ENCODE data around the gene BMPR1A. TPM values are rescaled to one million over a fixed set of nuclear protein-coding genes. Genes with fewer than 3 reads are reported as not detected.

BMPR1A gene
- total and polyA plus RNA-seq, 2 experiments from 2014 or later, result 14.2 to 82.5 TPM

GRCh38 chr10:86770412-86770960, 14.1 kb downstream of the BMPR1A start:
- H3K9me2 ChIP-seq (ENCODE audit: insufficient read depth), result no peaks in the 10 kb centered on the region
- H3K4me2 ChIP-seq, result peak overlapping the region; percentile 45; the same call in 1 of the 2 replicates
- peaks cover 100% of the 10 kb centered on the region for H3K79me2 ChIP-seq (replicated peaks; ENCODE audit: insufficient read depth)
- DNase-seq (ENCODE audit: low spot score) (peak; percentile 58), ATAC-seq (peak; percentile 85)
- no peak overlapping the region for H3K27ac ChIP-seq (ENCODE audit: low read depth)
- peaks cover 60% of the 10 kb centered on the region for H3K4me1 ChIP-seq (ENCODE audit: insufficient read depth)
- H3K27me3 ChIP-seq (ENCODE audit: insufficient read depth), result no peaks in the 10 kb centered on the region
- no peaks in the 10 kb centered on the region for H3K27me3 Mint-ChIP-seq (ENCODE audit: insufficient read depth, low read depth, poor library complexity)
- H3K4me3 Mint-ChIP-seq, result no peak overlapping the region
- no peaks in the 10 kb centered on the region for H3K36me3 ChIP-seq (ENCODE audit: insufficient read depth)
- H3F3A ChIP-seq (replicated peaks; ENCODE audit: low read depth), result no peaks in the 10 kb centered on the region
- H3K4me1 Mint-ChIP-seq, result peaks cover 57% of the 10 kb centered on the region
- TF ChIP-seq ZNF331 (CRISPR knock-in tag; IDR thresholded peaks at IDR 0.05; ENCODE audit: low read depth) (no peak), CREB1 (CRISPR knock-in tag; IDR thresholded peaks at IDR 0.05; ENCODE audit: low read depth) (no peak)
- TF ChIP-seq, protein P1, sequence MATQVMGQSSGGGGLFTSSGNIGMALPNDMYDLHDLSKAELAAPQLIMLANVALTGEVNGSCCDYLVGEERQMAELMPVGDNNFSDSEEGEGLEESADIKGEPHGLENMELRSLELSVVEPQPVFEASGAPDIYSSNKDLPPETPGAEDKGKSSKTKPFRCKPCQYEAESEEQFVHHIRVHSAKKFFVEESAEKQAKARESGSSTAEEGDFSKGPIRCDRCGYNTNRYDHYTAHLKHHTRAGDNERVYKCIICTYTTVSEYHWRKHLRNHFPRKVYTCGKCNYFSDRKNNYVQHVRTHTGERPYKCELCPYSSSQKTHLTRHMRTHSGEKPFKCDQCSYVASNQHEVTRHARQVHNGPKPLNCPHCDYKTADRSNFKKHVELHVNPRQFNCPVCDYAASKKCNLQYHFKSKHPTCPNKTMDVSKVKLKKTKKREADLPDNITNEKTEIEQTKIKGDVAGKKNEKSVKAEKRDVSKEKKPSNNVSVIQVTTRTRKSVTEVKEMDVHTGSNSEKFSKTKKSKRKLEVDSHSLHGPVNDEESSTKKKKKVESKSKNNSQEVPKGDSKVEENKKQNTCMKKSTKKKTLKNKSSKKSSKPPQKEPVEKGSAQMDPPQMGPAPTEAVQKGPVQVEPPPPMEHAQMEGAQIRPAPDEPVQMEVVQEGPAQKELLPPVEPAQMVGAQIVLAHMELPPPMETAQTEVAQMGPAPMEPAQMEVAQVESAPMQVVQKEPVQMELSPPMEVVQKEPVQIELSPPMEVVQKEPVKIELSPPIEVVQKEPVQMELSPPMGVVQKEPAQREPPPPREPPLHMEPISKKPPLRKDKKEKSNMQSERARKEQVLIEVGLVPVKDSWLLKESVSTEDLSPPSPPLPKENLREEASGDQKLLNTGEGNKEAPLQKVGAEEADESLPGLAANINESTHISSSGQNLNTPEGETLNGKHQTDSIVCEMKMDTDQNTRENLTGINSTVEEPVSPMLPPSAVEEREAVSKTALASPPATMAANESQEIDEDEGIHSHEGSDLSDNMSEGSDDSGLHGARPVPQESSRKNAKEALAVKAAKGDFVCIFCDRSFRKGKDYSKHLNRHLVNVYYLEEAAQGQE (IDR thresholded peaks at IDR 0.05; ENCODE audit: unreplicated experiment), result no peak
- H3K36me3 Mint-ChIP-seq (ENCODE audit: low read depth), result no peaks in the 10 kb centered on the region
- no peak overlapping the region for H2AFZ ChIP-seq
- no peak overlapping the region for H3K4me3 ChIP-seq
- peaks cover 53% of the 10 kb centered on the region for H4K20me1 ChIP-seq (replicated peaks; ENCODE audit: insufficient read depth)
- no peak overlapping the region for H3K27ac Mint-ChIP-seq
- H3K9me3 Mint-ChIP-seq, result no peaks in the 10 kb centered on the region

GRCh38 chr10:86773498-86773897, 17.1 kb downstream of the BMPR1A start:
- Histone ChIP-seq H2AFZ (no peak overlapping the region), H3K79me2 (replicated peaks; ENCODE audit: insufficient read depth) (peaks cover 100% of the 10 kb centered on the region), H3K4me2 (no peak overlapping the region), H3K36me3 (ENCODE audit: insufficient read depth) (no peaks in the 10 kb centered on the region), H3K27me3 (ENCODE audit: insufficient read depth) (no peaks in the 10 kb centered on the region), H3K4me3 (no peak overlapping the region), H3K4me1 (ENCODE audit: insufficient read depth) (peaks cover 39% of the 10 kb centered on the region), H3K9me2 (ENCODE audit: insufficient read depth) (no peaks in the 10 kb centered on the region), H3K27ac (ENCODE audit: low read depth) (no peak overlapping the region), H4K20me1 (replicated peaks; ENCODE audit: insufficient read depth) (peaks cover 41% of the 10 kb centered on the region), H3F3A (replicated peaks; ENCODE audit: low read depth) (no peaks in the 10 kb centered on the region; the same call in 1 of the 2 replicates)
- TF ChIP-seq, protein P2, sequence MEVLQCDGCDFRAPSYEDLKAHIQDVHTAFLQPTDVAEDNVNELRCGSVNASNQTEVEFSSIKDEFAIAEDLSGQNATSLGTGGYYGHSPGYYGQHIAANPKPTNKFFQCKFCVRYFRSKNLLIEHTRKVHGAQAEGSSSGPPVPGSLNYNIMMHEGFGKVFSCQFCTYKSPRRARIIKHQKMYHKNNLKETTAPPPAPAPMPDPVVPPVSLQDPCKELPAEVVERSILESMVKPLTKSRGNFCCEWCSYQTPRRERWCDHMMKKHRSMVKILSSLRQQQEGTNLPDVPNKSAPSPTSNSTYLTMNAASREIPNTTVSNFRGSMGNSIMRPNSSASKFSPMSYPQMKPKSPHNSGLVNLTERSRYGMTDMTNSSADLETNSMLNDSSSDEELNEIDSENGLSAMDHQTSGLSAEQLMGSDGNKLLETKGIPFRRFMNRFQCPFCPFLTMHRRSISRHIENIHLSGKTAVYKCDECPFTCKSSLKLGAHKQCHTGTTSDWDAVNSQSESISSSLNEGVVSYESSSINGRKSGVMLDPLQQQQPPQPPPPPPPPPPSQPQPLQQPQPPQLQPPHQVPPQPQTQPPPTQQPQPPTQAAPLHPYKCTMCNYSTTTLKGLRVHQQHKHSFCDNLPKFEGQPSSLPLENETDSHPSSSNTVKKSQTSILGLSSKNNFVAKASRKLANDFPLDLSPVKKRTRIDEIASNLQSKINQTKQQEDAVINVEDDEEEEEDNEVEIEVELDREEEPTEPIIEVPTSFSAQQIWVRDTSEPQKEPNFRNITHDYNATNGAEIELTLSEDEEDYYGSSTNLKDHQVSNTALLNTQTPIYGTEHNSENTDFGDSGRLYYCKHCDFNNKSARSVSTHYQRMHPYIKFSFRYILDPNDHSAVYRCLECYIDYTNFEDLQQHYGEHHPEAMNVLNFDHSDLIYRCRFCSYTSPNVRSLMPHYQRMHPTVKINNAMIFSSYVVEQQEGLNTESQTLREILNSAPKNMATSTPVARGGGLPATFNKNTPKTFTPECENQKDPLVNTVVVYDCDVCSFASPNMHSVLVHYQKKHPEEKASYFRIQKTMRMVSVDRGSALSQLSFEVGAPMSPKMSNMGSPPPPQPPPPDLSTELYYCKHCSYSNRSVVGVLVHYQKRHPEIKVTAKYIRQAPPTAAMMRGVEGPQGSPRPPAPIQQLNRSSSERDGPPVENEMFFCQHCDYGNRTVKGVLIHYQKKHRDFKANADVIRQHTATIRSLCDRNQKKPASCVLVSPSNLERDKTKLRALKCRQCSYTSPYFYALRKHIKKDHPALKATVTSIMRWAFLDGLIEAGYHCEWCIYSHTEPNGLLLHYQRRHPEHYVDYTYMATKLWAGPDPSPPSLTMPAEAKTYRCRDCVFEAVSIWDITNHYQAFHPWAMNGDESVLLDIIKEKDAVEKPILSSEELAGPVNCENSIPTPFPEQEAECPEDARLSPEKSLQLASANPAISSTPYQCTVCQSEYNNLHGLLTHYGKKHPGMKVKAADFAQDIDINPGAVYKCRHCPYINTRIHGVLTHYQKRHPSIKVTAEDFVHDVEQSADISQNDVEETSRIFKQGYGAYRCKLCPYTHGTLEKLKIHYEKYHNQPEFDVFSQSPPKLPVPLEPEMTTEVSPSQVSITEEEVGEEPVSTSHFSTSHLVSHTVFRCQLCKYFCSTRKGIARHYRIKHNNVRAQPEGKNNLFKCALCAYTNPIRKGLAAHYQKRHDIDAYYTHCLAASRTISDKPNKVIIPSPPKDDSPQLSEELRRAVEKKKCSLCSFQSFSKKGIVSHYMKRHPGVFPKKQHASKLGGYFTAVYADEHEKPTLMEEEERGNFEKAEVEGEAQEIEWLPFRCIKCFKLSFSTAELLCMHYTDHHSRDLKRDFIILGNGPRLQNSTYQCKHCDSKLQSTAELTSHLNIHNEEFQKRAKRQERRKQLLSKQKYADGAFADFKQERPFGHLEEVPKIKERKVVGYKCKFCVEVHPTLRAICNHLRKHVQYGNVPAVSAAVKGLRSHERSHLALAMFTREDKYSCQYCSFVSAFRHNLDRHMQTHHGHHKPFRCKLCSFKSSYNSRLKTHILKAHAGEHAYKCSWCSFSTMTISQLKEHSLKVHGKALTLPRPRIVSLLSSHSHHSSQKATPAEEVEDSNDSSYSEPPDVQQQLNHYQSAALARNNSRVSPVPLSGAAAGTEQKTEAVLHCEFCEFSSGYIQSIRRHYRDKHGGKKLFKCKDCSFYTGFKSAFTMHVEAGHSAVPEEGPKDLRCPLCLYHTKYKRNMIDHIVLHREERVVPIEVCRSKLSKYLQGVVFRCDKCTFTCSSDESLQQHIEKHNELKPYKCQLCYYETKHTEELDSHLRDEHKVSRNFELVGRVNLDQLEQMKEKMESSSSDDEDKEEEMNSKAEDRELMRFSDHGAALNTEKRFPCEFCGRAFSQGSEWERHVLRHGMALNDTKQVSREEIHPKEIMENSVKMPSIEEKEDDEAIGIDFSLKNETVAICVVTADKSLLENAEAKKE (CRISPR knock-in tag; IDR thresholded peaks at IDR 0.05), result no peak
- TF ChIP-seq ZNF331 (CRISPR knock-in tag; IDR thresholded peaks at IDR 0.05; ENCODE audit: low read depth) (no peak), CTCF (conservative IDR thresholded peaks at IDR 0.05; ENCODE audit: low read depth in 2 of 2) (no peak)
- no peak for ATAC-seq
- Mint-ChIP-seq H3K4me1 (peaks cover 45% of the 10 kb centered on the region), H3K27ac (no peak overlapping the region), H3K9me3 (no peaks in the 10 kb centered on the region), H3K36me3 (ENCODE audit: low read depth) (peaks cover 4% of the 10 kb centered on the region), H3K27me3 (ENCODE audit: insufficient read depth, low read depth, poor library complexity) (no peaks in the 10 kb centered on the region), H3K4me3 (no peak overlapping the region)
- DNase-seq (ENCODE audit: low spot score), result no peak
